Mesenteric fat pad (tissue), 1 donor: Measurements from ENCODE around the gene RGL2. TPM values are rescaled to one million over a fixed set of nuclear protein-coding genes. Genes with fewer than 3 reads are reported as not detected.
"Not testable (repeated sequence)": the region's sequence is repeated elsewhere in the genome, so short reads cannot be mapped to it uniquely, and the experiment has no call there.

Experiments used
- DNase-seq: peaks from one replicate; pipeline ENCODE4 v3.0.0-alpha.2; 2020; ENCODE audit warnings: low spot score
- total RNA-seq: library from RNA; stranded (reverse); fragmentation: NEBNext Ultra II Directional; extraction: Animal tissue kit (Norgen Biotek cat#: 25700); gene quantifications from one replicate; pipeline ENCODE4 v1.2.1, GENCODE V29; 2021
- donor health status: DM: yes; HTN: yes; CAD: no.

RGL2 gene
- total RNA-seq, 1 donor from 2014 or later, result 56.2 TPM

DNA sequence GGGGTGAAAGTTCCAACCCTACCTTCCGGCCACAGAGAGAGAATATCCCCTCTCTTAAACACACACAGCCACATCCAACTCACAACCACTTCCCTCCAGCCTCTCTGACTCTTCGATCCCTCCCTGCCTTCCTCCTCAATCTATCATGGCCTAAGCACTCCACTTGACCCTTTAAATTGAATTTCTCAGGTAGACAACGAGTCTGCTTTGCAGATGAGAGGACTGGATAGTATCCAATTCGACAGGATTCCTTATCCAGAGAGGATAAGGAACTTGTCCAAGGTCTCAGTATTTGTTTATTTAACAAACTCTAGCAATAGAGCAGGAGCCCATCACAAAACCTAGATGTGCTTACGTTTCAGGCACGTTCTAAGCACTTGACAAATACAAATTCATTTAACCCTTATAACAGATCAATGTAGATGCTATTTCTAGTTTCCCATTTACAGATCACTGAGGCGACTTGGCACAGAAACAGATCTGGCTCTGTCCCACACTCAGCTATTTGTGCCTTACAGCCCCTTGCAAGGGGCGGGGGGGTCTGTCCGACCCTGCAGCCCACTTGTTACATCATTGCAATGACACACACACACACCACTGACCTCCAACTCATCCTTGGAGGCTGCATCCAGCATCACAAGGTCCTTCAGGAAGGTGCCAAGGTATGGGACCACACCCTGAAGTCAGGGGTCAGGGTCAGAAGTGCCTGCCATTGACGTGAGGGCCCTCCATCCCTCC lies 4.5 kb downstream of the RGL2 start:
- DNase-seq, result no peak

- DNase-seq, result no peak
Observed at GRCh38 chr6:33292996-33293682, 5.6 kb downstream of the RGL2 start.

DNA sequence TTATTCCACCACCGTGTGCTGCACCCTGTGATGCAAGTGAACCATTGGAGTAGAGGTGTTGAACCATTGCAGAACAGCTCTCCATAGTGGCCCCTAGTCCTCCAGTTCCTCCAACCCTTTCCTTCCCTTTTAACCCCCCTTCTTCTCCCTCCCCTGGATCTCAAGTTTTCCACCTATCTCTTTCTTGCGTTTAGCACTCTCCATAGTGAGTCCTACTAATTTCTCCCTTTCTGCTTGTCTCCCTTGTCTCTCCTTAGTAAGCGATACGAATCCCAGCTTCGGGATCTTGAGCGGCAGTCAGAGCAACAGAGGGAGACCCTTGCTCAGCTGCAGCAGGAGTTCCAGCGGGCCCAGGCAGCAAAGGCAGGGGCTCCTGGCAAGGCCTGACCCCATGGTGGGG lies 8.3 kb downstream of the RGL2 start:
- DNase-seq, result no peak

- peak; percentile 89 for DNase-seq
Observed at GRCh38 chr6:33289784-33290315, 8.9 kb downstream of the RGL2 start.

GRCh38 chr6:33288921-33289783 lies 9.6 kb downstream of the RGL2 start, which contains the start of the genes PFDN6 and WDR46:
TSS of gene PFDN6 (plus strand) at chr6:33289601. CDS start at chr6:33289857, 256 bp downstream.
TSS of gene WDR46 (minus strand) at chr6:33289239. CDS start at chr6:33289170, 69 bp downstream.
- DNase-seq, result no peak

GRCh38 chr6:33288141-33288920 lies 10.4 kb downstream of the RGL2 start:
- peak; percentile 89 for DNase-seq

DNA sequence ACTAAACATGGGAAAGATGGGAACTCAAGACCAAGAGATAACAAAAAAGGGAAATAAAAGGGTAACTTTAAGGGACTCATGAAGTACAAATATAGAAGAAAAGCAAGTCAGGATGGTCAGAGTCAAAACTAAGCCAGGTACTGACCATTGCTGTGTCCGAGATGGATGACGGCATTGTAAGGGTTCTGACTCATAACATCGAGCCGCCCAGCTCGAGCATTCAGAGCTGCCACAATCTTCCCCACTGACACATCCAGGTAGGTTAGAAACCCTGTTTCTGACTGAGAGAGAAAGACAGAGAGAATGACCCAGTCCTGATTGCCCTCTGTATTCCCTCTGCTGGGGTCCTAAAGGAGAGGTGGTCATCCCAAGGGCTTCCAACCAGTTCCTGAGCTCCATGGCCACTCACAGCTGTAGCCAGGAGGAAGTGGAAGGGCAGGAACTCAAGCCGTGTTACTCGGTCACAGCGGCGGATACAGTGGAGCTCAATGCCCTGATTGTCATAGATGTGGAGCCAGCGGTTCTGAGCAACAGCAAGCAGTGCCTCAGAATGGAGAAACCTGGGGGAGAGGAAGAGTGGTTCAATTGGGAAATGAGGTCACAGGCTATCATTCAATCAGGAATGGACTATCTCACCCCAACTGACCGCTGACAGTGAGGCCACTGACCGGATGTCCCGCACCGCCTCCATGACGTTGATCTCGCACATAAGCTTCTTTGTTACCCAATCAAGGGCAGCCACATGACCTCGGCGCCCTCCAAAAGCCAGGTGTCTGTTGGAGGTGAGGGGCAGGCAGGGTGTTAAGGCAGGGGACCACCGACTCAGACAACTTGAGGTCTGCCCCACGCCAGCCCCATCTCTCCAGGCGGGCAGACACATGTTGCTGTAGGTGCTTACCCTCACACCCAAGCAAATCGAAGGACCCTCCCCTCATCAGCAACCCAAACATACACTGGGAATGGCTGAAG lies 11.5 kb downstream of the RGL2 start:
- peak; percentile 78 for DNase-seq

GRCh38 chr6:33285214-33285613 lies 13.5 kb downstream of the RGL2 start:
- not testable (repeated sequence) for DNase-seq

DNA sequence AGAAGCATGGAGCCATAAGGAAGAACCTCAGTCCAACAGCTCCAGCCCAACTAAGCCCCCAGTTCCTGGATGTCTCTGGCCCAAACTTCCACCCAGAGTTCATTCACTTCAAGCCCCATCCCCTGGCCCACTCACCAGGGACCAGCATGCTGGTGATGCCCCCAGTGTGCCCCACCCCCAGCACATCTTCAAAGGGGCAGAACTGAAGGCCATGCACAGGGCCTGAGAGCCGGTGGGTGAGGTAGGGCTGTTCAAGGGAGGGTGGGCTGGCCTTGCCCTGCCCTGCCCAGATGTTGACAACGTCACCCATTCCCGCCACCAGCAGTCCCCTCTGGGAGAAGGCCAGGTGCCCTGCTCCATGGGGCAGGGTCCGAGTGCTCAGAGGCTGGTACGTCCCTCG lies 18.2 kb downstream of the RGL2 start:
- peak; percentile 82 for DNase-seq

DNA sequence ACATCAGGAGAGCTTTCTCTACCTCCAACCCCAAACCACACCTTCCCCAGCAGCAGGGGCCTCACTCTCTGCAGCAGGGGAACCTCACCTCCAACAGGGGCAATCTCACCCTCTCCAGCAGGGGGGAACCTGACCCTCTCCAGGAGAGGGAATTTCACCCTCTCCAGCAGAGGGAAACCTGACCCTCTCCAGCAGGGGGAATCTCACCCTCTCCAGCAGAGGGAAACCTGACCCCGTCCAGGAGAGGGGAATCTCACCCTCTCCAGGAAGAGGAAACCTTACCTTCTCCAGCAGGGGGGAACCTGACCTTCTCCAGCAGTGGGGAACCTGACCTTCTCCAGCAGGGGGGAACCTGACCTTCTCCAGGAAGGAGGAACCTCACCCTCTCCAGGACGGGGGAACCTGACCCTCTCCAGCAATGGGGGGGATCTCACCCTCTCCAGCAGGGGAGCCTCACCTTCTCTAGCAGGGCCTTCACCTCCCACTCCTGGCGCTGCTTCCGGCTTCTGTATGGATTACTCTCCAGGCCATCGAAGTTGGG lies 18.7 kb downstream of the RGL2 start:
- no peak for DNase-seq

GRCh38 chr6:33279257-33279695 lies 19.5 kb downstream of the RGL2 start:
- peak; percentile 86 for DNase-seq

DNA sequence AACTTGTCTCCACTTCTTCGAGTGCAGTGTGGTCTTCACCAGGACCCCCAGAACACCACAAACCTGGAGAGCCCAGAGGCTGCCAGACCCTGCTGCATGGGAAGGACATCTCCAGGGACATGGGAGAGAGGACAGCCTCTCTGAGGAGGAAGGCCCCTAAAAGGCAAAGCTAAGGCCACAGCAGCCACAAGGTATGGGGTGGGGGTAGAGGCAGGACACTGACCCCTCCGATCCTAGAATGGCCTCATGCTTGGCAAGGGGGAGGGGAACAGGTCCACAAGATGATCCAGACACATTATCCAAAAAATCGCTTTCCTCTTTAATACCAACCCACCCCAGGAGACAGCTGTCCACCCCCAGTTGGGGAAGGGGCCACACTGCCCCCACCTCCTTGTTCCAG lies 19.9 kb downstream of the RGL2 start:
- no peak for DNase-seq

DNA sequence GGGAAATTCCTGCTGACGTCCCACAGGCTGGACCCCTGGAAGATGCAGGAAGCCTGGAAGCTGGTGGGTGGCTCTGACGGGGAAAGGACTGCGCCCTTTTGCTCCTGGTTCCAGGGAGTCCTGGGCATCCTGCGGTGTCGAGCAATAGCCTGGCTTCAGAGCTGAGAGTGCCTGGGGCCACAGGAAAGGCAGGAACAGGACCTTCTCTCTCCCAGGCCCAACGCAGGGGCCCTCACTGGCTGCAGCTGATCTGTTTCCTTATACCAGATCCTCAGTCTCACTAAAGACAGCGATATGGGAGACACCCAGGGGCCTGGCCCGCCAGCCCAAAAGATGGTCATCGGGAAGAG lies 20.4 kb downstream of the RGL2 start:
- DNase-seq, result no peak

DNA sequence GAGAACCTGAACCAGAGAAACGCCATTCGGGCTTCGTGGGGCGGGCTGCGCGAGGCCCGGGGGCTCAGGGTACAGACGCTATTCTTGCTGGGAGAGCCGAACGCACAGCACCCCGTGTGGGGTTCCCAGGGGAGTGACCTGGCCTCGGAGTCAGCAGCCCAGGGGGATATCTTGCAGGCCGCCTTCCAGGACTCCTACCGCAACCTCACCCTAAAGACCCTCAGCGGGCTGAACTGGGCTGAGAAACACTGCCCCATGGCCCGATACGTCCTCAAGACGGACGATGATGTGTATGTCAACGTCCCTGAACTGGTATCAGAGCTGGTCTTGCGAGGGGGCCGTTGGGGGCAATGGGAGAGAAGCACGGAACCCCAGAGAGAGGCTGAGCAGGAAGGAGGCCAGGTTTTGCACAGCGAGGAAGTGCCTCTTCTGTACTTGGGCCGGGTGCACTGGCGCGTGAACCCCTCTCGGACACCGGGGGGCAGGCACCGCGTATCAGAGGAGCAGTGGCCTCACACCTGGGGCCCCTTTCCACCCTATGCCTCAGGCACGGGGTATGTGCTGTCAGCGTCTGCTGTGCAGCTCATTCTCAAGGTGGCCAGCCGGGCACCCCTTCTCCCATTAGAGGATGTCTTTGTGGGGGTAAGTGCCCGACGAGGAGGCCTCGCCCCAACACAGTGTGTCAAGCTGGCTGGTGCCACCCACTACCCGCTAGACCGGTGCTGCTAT lies 20.9 kb downstream of the RGL2 start:
- DNase-seq, result no peak

DNA sequence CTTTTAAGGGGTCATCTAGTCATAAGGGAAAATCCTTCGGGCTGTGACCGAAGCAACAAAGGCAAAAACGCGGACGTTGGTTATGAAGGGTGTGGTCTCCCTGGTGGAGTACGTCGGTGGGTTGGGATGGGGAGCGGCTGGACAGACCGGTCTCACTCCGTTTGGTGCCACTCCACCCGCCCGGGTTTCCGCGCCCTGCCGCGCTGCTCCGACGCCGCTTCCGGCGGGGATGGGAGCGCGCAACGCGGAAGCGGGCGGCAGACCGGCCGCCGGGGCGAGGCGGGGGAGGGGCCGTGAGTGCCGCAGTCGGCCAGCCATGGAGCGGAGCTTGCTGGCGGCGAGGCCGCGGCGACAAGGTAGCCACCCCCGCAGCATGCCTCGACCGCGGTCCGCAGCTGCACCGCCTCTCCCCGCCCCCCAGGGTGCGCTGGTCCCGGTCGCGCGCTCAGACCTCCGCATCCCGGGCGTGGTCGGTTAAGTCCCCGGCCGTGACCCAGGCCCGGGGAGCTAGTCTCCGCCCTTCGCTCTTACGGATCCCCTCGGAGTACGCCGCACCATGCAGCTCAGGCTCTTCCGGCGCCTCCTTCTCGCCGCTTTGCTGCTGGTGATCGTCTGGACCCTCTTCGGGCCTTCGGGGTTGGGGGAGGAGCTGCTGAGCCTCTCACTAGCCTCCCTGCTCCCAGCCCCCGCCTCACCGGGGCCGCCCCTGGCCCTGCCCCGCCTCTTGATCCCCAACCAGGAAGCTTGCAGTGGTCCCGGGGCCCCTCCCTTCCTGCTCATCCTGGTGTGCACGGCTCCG lies 21.7 kb downstream of the RGL2 start, which contains the start of gene B3GALT4:
TSS of gene B3GALT4 (plus strand) at position 260 of the 799 bp plus-strand sequence. CDS start at position 557, 297 bp downstream.
- DNase-seq, result peak; percentile 94

- DNase-seq, result no peak
Observed at GRCh38 chr6:33276581-33276863, 22.2 kb downstream of the RGL2 start.

DNA sequence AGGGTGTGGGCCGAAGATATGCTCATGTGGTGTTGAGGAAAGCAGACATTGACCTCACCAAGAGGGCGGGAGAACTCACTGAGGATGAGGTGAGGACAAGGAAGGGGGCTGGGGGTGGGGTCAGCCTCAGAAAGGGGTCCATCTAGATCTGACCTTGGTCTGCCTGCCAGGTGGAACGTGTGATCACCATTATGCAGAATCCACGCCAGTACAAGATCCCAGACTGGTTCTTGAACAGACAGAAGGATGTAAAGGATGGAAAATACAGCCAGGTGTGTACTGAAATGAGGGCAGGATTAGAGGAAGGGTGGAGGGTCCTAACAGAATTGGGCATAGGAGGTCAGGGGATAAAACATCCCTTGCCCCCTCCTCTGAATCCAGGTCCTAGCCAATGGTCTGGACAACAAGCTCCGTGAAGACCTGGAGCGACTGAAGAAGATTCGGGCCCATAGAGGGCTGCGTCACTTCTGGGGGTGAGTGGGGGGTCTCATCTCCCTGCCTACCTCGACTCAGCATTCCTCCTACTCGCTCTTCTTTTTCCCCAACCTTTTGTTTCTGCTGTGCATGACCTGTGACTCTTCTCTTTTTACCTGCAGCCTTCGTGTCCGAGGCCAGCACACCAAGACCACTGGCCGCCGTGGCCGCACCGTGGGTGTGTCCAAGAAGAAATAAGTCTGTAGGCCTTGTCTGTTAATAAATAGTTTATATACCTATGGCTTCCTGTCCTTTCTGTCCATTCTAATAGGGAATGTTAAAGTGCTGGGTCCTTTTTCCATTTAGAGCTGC lies 22.8 kb downstream of the RGL2 start:
- not testable (repeated sequence) for DNase-seq
